ES-I3 (cell line): ENCODE results near the gene FAM149B1.
A peak's percentile ranks its signal among the peaks of the same experiment; 100 is the strongest.

ENCODE experiments used
- H3K36me3 ChIP-seq: 2 replicates; pipeline ENCODE4 v1.6.1; 2013; ENCODE audit warnings: mild to moderate bottlenecking, low read length, control low read depth, moderate library complexity; ENCODE audit not compliant: insufficient read depth
- H3K4me1 ChIP-seq: 2 replicates; pipeline ENCODE4 v1.6.1; 2013; ENCODE audit warnings: mild to moderate bottlenecking, control low read depth, low read length; ENCODE audit not compliant: insufficient read depth
- H3K9ac ChIP-seq: 2 replicates; pipeline ENCODE4 v1.6.1; 2013; ENCODE audit warnings: low read depth, mild to moderate bottlenecking, low read length, moderate library complexity
- H3K9me3 ChIP-seq: 2 replicates; pipeline ENCODE4 v1.6.1; 2013; ENCODE audit warnings: mild to moderate bottlenecking, low read length, moderate library complexity; ENCODE audit not compliant: control insufficient read depth, insufficient read depth

FAM149B1 gene

DNA sequence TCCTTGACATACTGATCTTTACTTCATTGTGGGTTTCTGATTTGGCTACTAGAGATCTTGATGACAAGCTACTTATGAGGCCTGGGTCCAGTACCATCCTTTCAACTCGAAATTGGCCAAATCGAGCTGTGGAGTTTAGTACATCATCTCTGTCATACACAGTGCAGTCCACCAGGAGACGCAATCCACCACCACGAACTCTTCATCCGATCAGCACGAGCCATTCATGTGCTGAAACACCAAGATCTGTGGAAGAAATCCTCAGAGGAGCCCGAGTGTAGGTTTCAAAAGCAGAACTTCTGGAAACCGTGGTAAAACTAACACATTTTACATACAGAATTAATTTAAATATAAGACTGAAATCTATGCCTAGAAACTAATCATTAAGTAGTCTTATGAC lies 65.0 kb downstream of the FAM149B1 start:
- Histone ChIP-seq H3K4me1 (no peaks in the 10 kb centered on the region), H3K9me3 (no peaks in the 10 kb centered on the region), H3K9ac (no peak overlapping the region), H3K36me3 (peaks cover 8% of the 10 kb centered on the region)

DNA sequence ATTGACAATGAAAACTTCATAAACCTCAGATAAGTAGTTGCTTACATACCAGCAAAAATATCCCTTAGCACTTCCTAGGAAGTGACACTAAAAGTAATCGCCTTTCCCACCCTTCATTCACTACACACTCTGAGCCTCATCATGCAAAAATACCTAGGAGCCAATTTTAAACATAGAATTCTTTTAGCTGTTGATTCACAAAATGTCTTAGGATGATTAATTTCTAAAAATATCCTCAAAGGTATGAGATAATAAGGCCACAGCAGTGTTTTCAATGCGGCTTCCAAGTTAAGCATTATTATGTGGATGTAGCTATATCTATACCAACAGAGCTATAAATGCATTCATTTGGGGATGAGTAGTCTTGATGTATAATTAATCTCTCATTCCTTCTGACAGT lies 66.0 kb downstream of the FAM149B1 start:
- Histone ChIP-seq H3K9ac (no peak overlapping the region), H3K4me1 (no peaks in the 10 kb centered on the region), H3K36me3 (peaks cover 9% of the 10 kb centered on the region), H3K9me3 (no peaks in the 10 kb centered on the region)

DNA sequence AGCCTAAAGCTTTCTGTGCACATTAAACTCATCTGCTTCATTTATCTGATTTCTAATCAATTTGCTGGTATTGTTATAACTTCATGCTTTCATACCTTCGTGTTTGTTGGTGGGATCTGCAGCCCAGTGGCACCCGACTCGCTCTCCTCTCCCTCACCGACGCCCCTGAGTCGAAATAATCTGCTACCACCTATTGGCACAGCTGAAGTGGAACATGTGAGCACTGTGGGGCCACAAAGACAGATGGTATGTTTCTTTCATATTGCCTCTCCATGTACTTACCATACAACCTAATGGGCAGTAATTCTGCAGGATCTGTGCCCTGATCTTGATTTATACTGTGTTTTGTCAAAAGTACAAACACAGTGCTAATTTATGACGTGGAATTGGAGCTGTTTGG lies 66.8 kb downstream of the FAM149B1 start:
- Histone ChIP-seq H3K4me1 (no peaks in the 10 kb centered on the region), H3K36me3 (peaks cover 14% of the 10 kb centered on the region), H3K9ac (no peak overlapping the region), H3K9me3 (no peaks in the 10 kb centered on the region)

DNA sequence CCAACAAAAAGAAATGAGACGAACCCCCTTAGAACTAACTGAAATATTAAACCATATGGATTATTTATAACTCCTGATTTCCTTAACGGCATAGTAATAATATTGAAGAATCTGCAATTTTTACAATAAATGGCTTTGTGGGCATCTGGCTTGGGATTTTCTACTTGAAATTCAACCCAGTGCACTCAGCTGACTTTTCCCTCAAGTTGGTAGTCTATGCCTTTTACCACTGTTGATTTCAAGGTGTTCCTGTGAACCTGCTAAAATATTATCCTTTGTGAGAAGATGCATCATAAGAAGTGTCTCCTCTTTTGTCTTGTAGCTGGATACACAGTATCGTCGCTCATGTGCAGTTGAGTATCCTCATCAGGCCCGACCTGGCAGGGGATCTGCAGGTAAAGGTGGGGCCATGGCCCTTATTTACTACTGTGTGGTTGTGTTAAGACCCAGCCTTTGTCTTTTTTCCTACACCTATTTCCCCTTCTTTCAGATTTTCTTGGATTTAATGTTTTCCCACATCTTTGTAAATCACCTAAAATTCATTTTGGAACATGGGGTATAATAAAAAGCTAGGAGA lies 71.2 kb downstream of the FAM149B1 start:
- Histone ChIP-seq H3K36me3 (peaks cover 40% of the 10 kb centered on the region), H3K4me1 (no peaks in the 10 kb centered on the region), H3K9me3 (no peaks in the 10 kb centered on the region), H3K9ac (no peak overlapping the region)

DNA sequence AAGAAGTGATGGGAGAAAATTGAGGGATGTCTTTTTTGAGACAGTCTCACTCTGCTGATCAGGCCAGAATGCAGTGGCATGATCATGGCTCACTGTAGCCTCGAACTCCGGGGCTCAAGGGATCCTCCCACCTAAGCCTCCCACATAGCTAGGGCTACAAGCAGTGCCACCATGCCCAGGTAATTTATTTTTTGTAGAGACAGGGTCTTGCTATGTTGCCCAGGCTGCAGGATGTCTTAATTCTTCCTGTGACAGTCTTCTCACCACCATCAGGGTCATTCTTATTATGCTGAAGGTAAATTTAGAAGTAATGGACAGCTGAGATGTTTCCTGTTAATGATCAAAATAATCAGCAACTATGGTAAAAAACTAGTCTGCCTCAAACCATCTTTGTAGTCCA lies 72.0 kb downstream of the FAM149B1 start:
- H3K9me3 ChIP-seq, result no peaks in the 10 kb centered on the region
- no peak overlapping the region for H3K9ac ChIP-seq
- H3K36me3 ChIP-seq, result peaks cover 36% of the 10 kb centered on the region
- peaks cover 3% of the 10 kb centered on the region; the same call in 1 of the 2 replicates for H3K4me1 ChIP-seq

DNA sequence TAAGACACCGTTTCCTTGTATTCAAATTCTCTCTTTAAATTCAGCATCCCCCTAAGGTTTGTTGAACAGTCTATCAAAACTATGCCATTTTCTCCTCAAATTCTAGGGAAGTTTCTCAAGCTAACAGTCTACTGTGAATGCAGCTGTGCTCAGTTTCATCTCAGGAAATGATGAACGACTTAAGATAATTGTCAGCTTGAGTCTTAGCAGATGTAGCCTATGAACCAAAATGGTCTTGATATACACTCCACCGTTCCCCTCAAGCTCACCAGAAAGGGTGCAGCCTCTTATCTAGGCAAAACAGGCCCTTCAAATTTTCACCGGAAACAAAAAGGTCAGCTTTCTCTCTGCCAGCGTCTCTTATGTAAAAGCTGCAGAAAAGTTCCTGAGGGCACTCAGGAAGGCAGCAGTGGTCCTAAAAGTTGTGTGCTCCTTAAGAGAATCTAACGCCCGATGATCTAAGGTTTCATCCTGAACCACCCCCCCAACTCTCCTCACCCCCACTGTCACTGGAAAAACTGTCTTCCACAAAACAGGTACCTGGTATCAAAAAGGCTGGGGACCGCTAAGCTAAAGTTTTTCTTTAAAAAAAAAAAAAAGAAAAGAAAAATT lies 77.1 kb downstream of the FAM149B1 start:
- 0 out of 2 replicates have a peak overlapping the region, but pooled peaks have one; percentile 91 for H3K9ac ChIP-seq
- no peaks in the 10 kb centered on the region for H3K9me3 ChIP-seq
- peaks cover 9% of the 10 kb centered on the region; the same call in 1 of the 2 replicates for H3K4me1 ChIP-seq
- peaks cover 28% of the 10 kb centered on the region for H3K36me3 ChIP-seq

DNA sequence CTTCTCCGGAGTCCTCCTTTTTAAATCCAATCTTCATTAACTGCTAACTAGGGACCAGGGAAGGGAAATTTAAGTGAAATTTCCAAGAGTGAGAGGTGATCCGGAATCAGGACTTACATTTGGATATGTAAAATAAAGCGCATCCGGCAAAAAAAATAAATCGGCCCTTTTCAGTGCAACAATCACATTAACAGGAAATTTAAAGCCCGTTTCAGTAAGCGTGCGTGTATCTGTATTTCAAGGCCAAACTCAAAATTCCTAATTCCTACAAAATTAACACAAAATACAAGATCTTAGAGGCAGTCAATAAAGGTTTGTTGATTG lies 78.4 kb downstream of the FAM149B1 start:
- Histone ChIP-seq H3K9me3 (no peaks in the 10 kb centered on the region), H3K4me1 (peaks cover 9% of the 10 kb centered on the region; the same call in 1 of the 2 replicates), H3K9ac (peak overlapping the region; percentile 91), H3K36me3 (peaks cover 27% of the 10 kb centered on the region)

DNA sequence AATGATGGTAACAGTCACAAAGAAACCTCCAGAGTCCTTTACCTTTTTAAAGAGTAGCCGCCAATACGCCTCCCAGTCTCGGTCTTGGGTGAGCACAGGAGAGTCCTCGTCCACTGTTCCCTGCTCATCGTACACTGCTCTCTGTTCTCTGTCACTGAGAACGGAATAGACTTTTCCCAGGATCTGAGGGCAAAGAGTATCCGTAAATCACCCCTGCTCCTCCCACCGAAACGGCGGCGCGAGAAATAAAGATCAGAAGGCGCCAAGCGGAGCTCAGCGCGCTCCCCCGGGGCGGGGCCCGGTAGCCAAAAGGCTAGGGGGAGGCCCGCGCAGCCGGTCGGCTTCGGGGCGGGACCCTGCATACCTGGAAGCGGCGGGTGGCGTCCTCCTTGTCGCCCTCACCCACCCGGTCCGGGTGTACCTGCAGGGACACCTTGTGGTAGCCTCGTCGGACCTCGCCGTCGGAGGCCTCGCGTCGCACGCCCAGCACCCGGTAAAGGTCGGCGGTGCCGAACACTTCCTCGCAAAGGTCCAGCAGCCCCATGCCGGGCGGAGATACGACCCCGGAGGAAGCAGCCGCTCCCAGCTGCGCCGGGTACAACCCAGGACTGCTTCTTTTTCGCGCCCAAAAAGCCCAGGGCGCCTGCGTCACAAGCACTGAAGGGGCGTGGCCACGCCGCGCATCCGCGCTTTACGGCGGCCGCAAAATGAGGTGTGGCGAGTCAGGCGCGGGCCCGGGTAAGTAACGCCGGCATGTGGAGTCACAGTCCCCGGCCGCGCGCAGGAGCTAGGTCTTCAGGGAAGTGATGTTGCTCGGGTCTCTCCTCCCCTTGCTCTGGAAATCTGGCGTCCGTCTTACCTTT lies 79.0 kb downstream of the FAM149B1 start, which contains the start of gene DNAJC9:
TSS of gene DNAJC9 (minus strand) at position 610 of the 863 bp plus-strand sequence. CDS start at position 544, 66 bp downstream.
- Histone ChIP-seq H3K4me1 (peaks cover 9% of the 10 kb centered on the region; the same call in 1 of the 2 replicates), H3K9me3 (no peaks in the 10 kb centered on the region), H3K9ac (peak within 1 kb of the TSS; percentile 91), H3K36me3 (peaks cover 27% of the 10 kb centered on the region)

DNA sequence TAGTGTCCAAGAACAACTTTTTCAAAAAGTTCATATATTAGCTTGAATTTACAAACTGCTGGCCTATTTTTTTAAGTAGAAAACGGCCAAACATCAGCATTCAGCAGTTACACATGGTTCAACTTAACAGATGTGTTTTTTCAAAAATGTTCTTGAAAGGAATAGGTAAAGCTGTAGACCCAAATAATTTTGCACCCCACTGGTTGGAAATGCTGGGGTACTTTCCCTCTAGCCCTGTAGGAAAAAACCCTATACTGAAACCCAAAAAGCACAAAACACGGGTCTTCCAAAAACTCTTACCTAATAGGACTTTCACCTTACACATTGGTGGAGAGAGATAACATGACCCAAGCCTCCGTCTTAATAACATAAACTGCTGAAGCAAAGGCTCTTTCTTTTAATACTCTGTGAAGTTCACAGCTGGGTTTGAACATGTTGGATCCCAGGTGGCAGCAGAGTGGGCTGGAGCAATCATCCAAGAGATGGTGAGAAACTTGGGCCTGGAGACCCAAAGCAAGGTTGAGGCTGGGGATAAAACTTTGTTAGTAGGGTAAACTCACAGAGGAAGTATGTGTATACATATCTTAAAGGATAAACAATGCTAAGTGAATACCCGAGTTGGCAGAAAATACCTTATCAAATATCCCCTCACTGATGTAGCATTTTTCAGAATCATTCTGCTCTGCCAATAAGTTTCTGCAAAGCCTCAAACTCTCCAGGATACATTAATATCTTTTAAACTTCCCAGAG lies 79.8 kb downstream of the FAM149B1 start:
- peaks cover 24% of the 10 kb centered on the region for H3K36me3 ChIP-seq
- no peaks in the 10 kb centered on the region for H3K9me3 ChIP-seq
- peaks cover 9% of the 10 kb centered on the region; the same call in 1 of the 2 replicates for H3K4me1 ChIP-seq
- H3K9ac ChIP-seq, result peak overlapping the region; percentile 91

DNA sequence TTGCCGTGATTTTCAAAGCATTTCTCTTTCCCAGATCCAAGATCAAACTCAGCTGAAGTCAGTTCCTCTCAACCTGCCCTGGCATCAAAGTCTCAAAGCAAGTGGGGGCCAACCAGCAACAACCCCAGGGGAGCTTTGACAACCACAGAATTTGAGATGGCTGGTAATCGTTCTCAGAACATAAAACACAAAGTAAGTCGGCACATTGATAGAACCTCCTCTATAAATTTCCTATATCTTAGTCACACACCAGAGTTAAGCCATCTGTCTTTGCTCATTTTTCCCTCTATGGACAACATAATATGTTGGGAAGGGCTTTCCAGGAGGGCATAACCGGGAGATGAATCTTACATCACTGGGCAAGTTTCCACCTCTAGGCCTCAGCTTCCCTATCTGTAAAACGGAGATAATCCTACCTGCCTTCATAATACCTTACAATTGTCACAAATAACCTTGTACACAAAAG lies 80.4 kb downstream of the FAM149B1 start:
- Histone ChIP-seq H3K9me3 (no peaks in the 10 kb centered on the region), H3K36me3 (peaks cover 19% of the 10 kb centered on the region), H3K9ac (no peak overlapping the region), H3K4me1 (peaks cover 9% of the 10 kb centered on the region; the same call in 1 of the 2 replicates)

DNA sequence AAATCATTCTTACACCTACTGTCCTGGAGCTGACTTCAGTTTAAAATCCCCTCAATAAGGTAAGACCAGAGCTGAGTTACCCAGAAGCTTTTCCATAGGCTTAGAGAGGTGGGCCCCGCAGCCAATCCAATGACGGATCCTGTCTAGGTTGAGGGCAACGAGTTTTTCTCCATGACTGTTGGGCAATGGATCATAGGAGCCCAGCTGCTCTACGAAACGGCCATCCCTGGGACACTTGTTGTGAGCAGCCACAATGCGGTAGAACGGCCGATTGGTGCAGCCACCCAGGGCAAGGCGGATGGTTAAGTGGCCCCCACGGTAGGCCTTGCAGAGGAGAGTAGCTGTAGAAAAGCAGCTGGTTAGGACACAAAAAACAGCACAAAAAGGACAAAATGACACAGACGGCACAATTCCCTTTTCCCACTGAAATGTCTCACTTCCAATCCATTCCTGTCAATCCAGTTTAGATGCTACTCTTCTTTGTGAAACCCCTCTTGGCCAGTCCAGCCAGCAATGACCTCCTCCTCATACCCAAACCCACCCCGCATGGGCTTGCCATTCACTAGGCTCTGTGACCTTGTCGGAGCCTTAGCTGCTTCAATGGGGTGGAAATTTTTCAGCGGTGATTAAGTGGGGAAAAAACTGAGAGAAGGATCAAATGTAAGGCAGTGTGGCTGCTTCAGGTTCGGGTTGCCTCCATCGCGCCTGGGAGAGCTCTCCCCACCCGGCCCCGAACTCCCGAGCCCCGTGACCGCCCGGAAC lies 83.9 kb downstream of the FAM149B1 start:
- H3K4me1 ChIP-seq, result peaks cover 3% of the 10 kb centered on the region; the same call in 1 of the 2 replicates
- peaks cover 8% of the 10 kb centered on the region; the same call in 1 of the 2 replicates for H3K36me3 ChIP-seq
- H3K9me3 ChIP-seq, result no peaks in the 10 kb centered on the region
- H3K9ac ChIP-seq, result peak overlapping the region; percentile 92

DNA sequence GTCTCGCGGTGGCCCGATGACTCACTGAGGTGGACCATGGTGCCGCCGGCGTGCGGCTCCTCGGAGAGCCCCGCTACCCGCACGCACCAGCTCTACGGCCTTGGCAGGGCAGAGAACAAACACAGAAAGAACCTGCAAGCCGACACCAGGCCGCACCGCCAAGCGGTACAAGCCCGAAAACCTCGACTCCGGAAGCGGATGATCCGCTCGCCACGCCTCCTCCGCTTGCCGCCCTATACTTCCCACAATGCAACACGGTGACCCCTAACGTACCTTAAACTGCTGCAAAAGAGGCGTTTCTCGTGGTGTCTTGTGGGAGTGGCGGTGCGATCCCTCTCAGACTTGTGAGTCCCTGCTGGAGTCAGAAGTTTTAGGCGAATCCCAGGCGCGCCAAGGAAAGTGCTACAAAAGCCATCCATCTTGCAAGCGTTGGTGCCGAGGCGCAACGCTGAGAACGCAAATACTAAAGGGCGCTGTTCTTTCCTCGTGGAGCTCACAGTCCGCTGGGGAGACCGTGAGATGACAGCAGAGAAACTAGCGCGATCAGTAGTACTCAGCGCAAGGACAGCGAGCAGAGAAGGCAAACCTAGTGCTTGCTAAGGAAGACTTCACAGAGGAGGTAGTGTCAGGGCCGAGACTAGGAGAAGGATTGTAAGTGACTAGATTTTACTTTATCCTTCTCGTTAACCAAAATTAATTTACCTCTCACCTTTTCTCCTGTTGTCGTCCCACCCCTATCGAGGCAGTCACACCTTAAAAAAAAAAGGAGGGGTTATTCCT lies 84.7 kb downstream of the FAM149B1 start, which contains the start of gene MRPS16:
TSS of gene MRPS16 (minus strand) at position 200 of the 780 bp plus-strand sequence. CDS start at position 38, 162 bp downstream.
- H3K9me3 ChIP-seq, result no peaks in the 10 kb centered on the region
- H3K9ac ChIP-seq, result peak within 1 kb of the TSS; percentile 92
- peaks cover 2% of the 10 kb centered on the region; the same call in 1 of the 2 replicates for H3K4me1 ChIP-seq
- peaks cover 8% of the 10 kb centered on the region; the same call in 1 of the 2 replicates for H3K36me3 ChIP-seq

DNA sequence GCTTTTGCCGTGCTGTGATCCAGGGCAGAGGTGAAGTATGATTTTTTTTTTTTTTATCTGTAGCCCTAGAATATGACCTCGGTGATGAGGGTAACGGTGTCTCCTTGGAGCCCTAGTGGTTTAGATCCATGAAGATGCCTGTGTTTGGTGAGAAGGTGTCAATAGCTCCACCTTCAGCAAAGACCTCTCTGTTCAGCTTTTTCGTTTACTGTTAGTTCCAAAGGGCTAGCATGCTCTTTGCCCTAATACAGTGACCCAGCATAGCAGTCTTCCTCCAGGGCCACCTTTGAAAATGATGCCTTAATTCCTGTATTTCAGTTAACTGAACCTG lies 85.3 kb downstream of the FAM149B1 start:
- peak overlapping the region; percentile 92 for H3K9ac ChIP-seq
- peaks cover 8% of the 10 kb centered on the region; the same call in 1 of the 2 replicates for H3K36me3 ChIP-seq
- H3K9me3 ChIP-seq, result no peaks in the 10 kb centered on the region; the same call in 1 of the 2 replicates
- no peaks in the 10 kb centered on the region for H3K4me1 ChIP-seq
